PC-9 (cell line): ENCODE data around the gene CACNA2D4.

Experiments
- CTCF ChIP-seq: fragments of 200-600 bp; sonication (generic); conservative IDR thresholded peaks from 2 replicates; pipeline ENCODE4 v1.6.1; 2017; ENCODE audit warnings: mixed run types, antibody characterized with exemption, mild to moderate bottlenecking, moderate library complexity
- EZH2 ChIP-seq: fragments of 200-600 bp; sonication (generic); IDR thresholded peaks from 2 replicates; pipeline ENCODE4 v1.8.0; 2017; ENCODE audit warnings: antibody characterized with exemption, low read depth

- TF ChIP-seq CTCF (no peak), EZH2 (no peak)
Measured at GRCh38 chr12:1870086-1870485, 48.4 kb downstream of the CACNA2D4 start.
